Vagina (tissue), 2 donors: ENCODE data around the gene DNAJC6. TPM values are rescaled to one million over a fixed set of nuclear protein-coding genes. Genes with fewer than 3 reads are reported as not detected.

ENCODE experiments used
- DNase-seq, 2 donors: peaks; one replicate each; pipeline ENCODE4 v3.0.0-alpha.2; 2017; ENCODE audit errors: extremely low spot score in 2 of 2
- H3K27ac ChIP-seq: fragments of 200-600 bp; sonication (generic); one replicate; pipeline ENCODE4 v1.5.1; 2019
- H3K27me3 ChIP-seq: fragments of 200-600 bp; sonication (generic); one replicate; pipeline ENCODE4 v1.5.1; 2019
- H3K36me3 ChIP-seq, 2 donors: fragments of 200-600 bp; sonication (generic); one replicate each; pipeline ENCODE4 v1.5.1; 2017 to 2019
- H3K4me1 ChIP-seq: fragments of 200-600 bp; sonication (generic); one replicate; pipeline ENCODE4 v1.5.1; 2019
- H3K4me3 ChIP-seq, 2 donors: fragments of 200-600 bp; sonication (generic); 1 replicate in 1 of 2; 2 replicates in 1 of 2; pipeline ENCODE4 v1.5.1; 2016 to 2019
- H3K9me3 ChIP-seq: fragments of 200-600 bp; sonication (generic); one replicate; pipeline ENCODE4 v1.5.1; 2019
- POLR2A ChIP-seq, 2 donors: fragments of 450-650 bp; IDR thresholded peaks; one replicate each; pipeline ENCODE4 v1.6.1; 2017; ENCODE audit warnings: antibody characterized with exemption in 2 of 2, mild to moderate bottlenecking in 2 of 2, moderate library complexity in 2 of 2
- POLR2AphosphoS5 ChIP-seq, 2 donors: sonication (generic); formaldehyde crosslinking; IDR thresholded peaks; one replicate each; pipeline ENCODE4 v1.9.0; 2017; ENCODE audit warnings: antibody characterized with exemption in 2 of 2, mild to moderate bottlenecking in 2 of 2, low read depth in 1 of 2; ENCODE audit not compliant: insufficient read depth in 1 of 2
- intact Hi-C: fragments of 100-400 bp; cut with DNase I; formaldehyde crosslinking; loops from one replicate; pipeline ENCODE4 v1.15.1; 2023
- total RNA-seq: library from RNA; depleted of rRNA; stranded (reverse); fragments of >200 nt; gene quantifications from one replicate; pipeline ENCODE4 v1.2.3, GENCODE V29; 2016
- TF ChIP-seq, protein P1 (sequence below), 3 experiments: fragments of 450-650 bp in 2 of 3; fragments of 200-600 bp in 1 of 3; sonication (generic) in 1 of 3; IDR thresholded peaks; one replicate each; pipeline ENCODE4 v1.5.1; 2017 to 2019; ENCODE audit warnings: antibody characterized with exemption in 3 of 3, mild to moderate bottlenecking in 2 of 3, moderate library complexity in 2 of 3

The DNAJC6 gene
- total RNA-seq, 1 donor from 2014 or later = 5.6 TPM

DNA sequence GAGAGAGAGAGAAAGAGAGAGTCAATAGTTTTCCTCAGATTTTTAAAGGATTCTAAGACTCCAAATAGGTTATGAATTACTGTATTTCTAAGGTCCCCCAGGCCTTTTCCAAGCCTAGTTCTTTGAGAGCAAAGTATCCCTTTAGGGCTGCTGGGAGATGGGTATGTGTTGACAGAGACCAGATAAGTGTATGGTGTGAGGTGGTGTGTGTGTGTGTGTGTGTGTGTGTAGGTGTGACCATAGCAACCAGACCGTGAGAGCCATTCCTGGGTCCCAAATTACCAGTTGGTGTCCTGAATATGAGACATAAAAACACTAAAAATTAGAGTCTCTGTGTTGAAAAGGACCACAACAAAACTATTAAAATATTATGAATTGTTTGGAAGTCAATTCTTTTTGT lies 41.7 kb upstream of the DNAJC6 start:
- H3K9me3 ChIP-seq = no peaks in the 10 kb centered on the region
- H3K27me3 ChIP-seq = no peaks in the 10 kb centered on the region
- TF ChIP-seq POLR2AphosphoS5 (IDR thresholded peaks at IDR 0.05; ENCODE audit: insufficient read depth in 1 of 2, low read depth in 1 of 2) (no peak), POLR2A (IDR thresholded peaks at IDR 0.05) (no peak)
- TF ChIP-seq, protein P1, sequence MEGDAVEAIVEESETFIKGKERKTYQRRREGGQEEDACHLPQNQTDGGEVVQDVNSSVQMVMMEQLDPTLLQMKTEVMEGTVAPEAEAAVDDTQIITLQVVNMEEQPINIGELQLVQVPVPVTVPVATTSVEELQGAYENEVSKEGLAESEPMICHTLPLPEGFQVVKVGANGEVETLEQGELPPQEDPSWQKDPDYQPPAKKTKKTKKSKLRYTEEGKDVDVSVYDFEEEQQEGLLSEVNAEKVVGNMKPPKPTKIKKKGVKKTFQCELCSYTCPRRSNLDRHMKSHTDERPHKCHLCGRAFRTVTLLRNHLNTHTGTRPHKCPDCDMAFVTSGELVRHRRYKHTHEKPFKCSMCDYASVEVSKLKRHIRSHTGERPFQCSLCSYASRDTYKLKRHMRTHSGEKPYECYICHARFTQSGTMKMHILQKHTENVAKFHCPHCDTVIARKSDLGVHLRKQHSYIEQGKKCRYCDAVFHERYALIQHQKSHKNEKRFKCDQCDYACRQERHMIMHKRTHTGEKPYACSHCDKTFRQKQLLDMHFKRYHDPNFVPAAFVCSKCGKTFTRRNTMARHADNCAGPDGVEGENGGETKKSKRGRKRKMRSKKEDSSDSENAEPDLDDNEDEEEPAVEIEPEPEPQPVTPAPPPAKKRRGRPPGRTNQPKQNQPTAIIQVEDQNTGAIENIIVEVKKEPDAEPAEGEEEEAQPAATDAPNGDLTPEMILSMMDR (IDR thresholded peaks at IDR 0.05) = no peak
- no peak overlapping the region for H3K27ac ChIP-seq
- no peak for DNase-seq
- no peak overlapping the region for H3K4me3 ChIP-seq
- intact Hi-C loops = no loop called here
- peaks cover 18% of the 10 kb centered on the region for H3K4me1 ChIP-seq
- no peaks in the 10 kb centered on the region for H3K36me3 ChIP-seq

- DNase-seq = no peak
- no peak overlapping the region for H3K4me3 ChIP-seq
- TF ChIP-seq, protein P1 (IDR thresholded peaks at IDR 0.05) = no peak
- no peak for TF ChIP-seq POLR2A (IDR thresholded peaks at IDR 0.05)
- TF ChIP-seq POLR2AphosphoS5 (IDR thresholded peaks at IDR 0.05; ENCODE audit: insufficient read depth in 1 of 2, low read depth in 1 of 2) = no peak
- intact Hi-C loops = no loop called here
- no peaks in the 10 kb centered on the region for H3K9me3 ChIP-seq
- peaks cover 13% of the 10 kb centered on the region for H3K4me1 ChIP-seq
- H3K36me3 ChIP-seq = no peaks in the 10 kb centered on the region
- H3K27ac ChIP-seq = no peak overlapping the region
- H3K27me3 ChIP-seq = no peaks in the 10 kb centered on the region
These were observed 39.7 kb upstream of the DNAJC6 start for GRCh38 chr1:65269612-65270011.

GRCh38 chr1:65276197-65276939 lies 33.0 kb upstream of the DNAJC6 start:
- no peak for DNase-seq
- Histone ChIP-seq H3K4me1 (no peaks in the 10 kb centered on the region), H3K36me3 (no peaks in the 10 kb centered on the region), H3K4me3 (no peak overlapping the region), H3K27me3 (no peaks in the 10 kb centered on the region), H3K9me3 (no peaks in the 10 kb centered on the region), H3K27ac (no peak overlapping the region)
- intact Hi-C loops = no loop called here
- TF ChIP-seq POLR2A (IDR thresholded peaks at IDR 0.05) (no peak), POLR2AphosphoS5 (IDR thresholded peaks at IDR 0.05; ENCODE audit: insufficient read depth in 1 of 2, low read depth in 1 of 2) (no peak)
- TF ChIP-seq, protein P1 (IDR thresholded peaks at IDR 0.05) = no peak

GRCh38 chr1:65277605-65278347 lies 31.6 kb upstream of the DNAJC6 start:
- Histone ChIP-seq H3K4me1 (no peaks in the 10 kb centered on the region), H3K27ac (no peak overlapping the region), H3K27me3 (no peaks in the 10 kb centered on the region), H3K36me3 (no peaks in the 10 kb centered on the region), H3K9me3 (no peaks in the 10 kb centered on the region), H3K4me3 (no peak overlapping the region)
- TF ChIP-seq POLR2AphosphoS5 (IDR thresholded peaks at IDR 0.05; ENCODE audit: insufficient read depth in 1 of 2, low read depth in 1 of 2) (no peak), POLR2A (IDR thresholded peaks at IDR 0.05) (no peak)
- TF ChIP-seq, protein P1 (IDR thresholded peaks at IDR 0.05) = no peak
- intact Hi-C loops = no loop called here
- DNase-seq = no peak
